Urothelium cell line (cell line): ENCODE measurements around the gene LRRC55.

Source experiments
- DNase-seq: peaks from one replicate; pipeline ENCODE4 v3.0.0; 2011; ENCODE audit warnings: low spot score, mixed read lengths
- FAIRE-seq: peaks from 2 replicates; lab custom pipeline; 2011; peaks lifted over from hg19 to GRCh38; lab: Jason Lieb, UNC

The LRRC55 gene

GRCh38 chr11:57199330-57199729, 17.6 kb downstream of the LRRC55 start:
- DNase-seq (no peak), FAIRE-seq (no peak)

GRCh38 chr11:57200917-57201316, 19.2 kb downstream of the LRRC55 start:
- FAIRE-seq (no peak), DNase-seq (no peak)

- FAIRE-seq (no peak), DNase-seq (no peak)
Measured at GRCh38 chr11:57202281-57202680, 20.5 kb downstream of the LRRC55 start.

GRCh38 chr11:57203359-57203758, 21.6 kb downstream of the LRRC55 start:
- FAIRE-seq (no peak), DNase-seq (no peak)

- FAIRE-seq, result no peak
- no peak for DNase-seq
Measured at GRCh38 chr11:57203882-57204480, 22.2 kb downstream of the LRRC55 start.

- FAIRE-seq (no peak), DNase-seq (no peak)
Measured at GRCh38 chr11:57205041-57205641, 23.4 kb downstream of the LRRC55 start.

- no peak for DNase-seq
- no peak for FAIRE-seq
Measured at GRCh38 chr11:57207168-57207567, 25.4 kb downstream of the LRRC55 start.

GRCh38 chr11:57210781-57211180, 29.0 kb downstream of the LRRC55 start:
- FAIRE-seq, result peak; percentile 42
- no peak for DNase-seq

- peak; percentile 28 for DNase-seq
- FAIRE-seq, result peak; percentile 85
Measured at GRCh38 chr11:57213342-57214097, 31.8 kb downstream of the LRRC55 start.

GRCh38 chr11:57214098-57214417, 32.3 kb downstream of the LRRC55 start:
- DNase-seq, result peak; percentile 16
- no peak for FAIRE-seq

- peak; percentile 57 for DNase-seq
- FAIRE-seq, result no peak
Measured at GRCh38 chr11:57214494-57214893, 32.7 kb downstream of the LRRC55 start.

GRCh38 chr11:57216463-57216862, 34.7 kb downstream of the LRRC55 start:
- FAIRE-seq, result no peak
- DNase-seq, result no peak

- FAIRE-seq (no peak), DNase-seq (no peak)
Measured at GRCh38 chr11:57217053-57217452, 35.3 kb downstream of the LRRC55 start.

- DNase-seq, result no peak
- no peak for FAIRE-seq
Measured at GRCh38 chr11:57219021-57219627, 37.4 kb downstream of the LRRC55 start.

GRCh38 chr11:57222239-57222638, 40.5 kb downstream of the LRRC55 start:
- no peak for DNase-seq
- no peak for FAIRE-seq

- DNase-seq (no peak), FAIRE-seq (no peak)
Measured at GRCh38 chr11:57223601-57224000, 41.8 kb downstream of the LRRC55 start.

GRCh38 chr11:57224128-57224527, 42.4 kb downstream of the LRRC55 start:
- no peak for DNase-seq
- FAIRE-seq, result no peak

GRCh38 chr11:57224537-57224936, 42.8 kb downstream of the LRRC55 start:
- FAIRE-seq (no peak), DNase-seq (peak; percentile 39)

GRCh38 chr11:57228600-57228999, 46.8 kb downstream of the LRRC55 start:
- no peak for DNase-seq
- no peak for FAIRE-seq

GRCh38 chr11:57230316-57230715, 48.6 kb downstream of the LRRC55 start:
- DNase-seq (no peak), FAIRE-seq (no peak)

- no peak for DNase-seq
- peak; percentile 23 for FAIRE-seq
Measured at GRCh38 chr11:57230791-57231538, 49.2 kb downstream of the LRRC55 start.
